GM18909 (cell line): ENCODE results near the gene HMHB1.
"Not testable (repeated sequence)": the region's sequence is repeated elsewhere in the genome, so short reads cannot be mapped to it uniquely, and the experiment has no call there.

ENCODE experiments used
- ATAC-seq: cut with Tn5 transposase; IDR thresholded peaks from one replicate; pipeline ENCODE4 v1.9.1; 2021; ENCODE audit warnings: mild to moderate bottlenecking; ENCODE audit not compliant: unreplicated experiment, poor library complexity

The HMHB1 gene

DNA sequence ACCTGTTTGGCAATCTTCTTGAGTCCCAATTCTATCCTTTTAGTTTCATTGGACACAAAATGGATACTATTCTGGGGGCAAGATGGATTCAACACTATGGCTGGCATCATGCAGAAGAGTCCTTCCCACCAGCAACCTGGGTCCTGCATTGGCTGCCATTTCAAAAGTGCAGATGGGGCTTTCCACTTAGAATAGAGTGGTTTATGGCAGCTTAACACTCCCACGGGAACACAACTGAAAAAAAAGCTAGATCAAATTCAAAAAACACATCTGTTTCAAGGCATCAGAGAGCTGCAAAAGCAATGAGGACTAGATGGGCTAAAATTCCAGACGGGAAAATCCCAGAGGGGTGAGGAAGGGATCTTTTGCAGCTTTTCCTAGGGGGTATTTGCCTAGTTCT, 11.2 kb upstream of the HMHB1 start:
- no peak for ATAC-seq

DNA sequence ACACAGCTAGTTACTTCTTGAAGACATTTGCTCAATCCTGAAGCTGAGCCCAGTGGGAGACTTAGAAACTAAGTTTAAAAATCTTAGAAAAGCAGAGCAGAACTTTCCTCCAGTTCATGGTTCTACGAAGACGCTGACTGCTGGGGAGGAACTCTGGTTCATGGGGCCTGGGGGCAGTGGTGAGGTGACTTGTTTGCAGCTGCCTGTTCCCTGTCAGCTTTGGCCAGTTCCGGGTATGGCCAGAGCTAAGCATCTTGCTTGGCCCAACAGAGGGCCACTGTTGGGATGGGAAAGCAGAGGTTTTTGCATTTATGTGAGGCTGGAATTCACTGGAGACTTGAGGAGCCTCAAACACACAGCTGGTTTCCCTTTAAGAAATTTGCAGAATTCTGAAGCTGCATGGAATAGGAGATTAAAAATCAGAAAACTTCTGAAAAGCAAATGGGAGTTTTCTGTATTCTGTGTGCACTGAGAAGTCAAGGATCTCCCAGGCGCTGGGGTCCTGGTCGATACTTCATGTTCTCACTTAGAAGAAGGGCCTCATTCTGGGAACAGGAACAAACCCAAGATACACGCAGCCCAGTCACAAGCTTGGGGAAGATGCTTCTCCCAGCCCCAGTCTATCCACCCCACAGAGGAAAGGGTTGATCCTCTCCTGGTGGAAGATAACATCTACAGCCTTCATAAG, 10.6 kb upstream of the HMHB1 start:
- peak; percentile 50 for ATAC-seq

DNA sequence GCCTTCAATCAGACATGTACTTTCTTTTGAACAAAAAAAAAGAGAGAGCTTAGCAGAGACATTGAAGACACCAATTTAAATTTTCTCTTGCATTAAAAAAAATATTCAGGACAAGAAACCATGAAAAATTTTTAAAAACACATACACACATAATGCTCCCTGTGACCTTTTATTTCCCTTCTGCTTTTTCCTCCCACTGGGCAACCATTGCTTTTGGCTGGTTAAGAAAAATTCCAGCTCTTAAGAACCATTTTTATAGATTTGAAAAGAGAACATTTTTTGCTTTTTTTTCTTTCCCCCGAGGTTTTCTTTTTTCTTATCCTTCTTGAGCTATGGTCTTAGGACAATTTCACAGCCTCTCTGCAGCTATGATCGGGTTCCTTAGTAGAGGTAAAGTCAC, 6.1 kb upstream of the HMHB1 start:
- no peak for ATAC-seq

GRCh38 chr5:143806579-143806978, 5.4 kb upstream of the HMHB1 start:
- peak; percentile 51 for ATAC-seq

DNA sequence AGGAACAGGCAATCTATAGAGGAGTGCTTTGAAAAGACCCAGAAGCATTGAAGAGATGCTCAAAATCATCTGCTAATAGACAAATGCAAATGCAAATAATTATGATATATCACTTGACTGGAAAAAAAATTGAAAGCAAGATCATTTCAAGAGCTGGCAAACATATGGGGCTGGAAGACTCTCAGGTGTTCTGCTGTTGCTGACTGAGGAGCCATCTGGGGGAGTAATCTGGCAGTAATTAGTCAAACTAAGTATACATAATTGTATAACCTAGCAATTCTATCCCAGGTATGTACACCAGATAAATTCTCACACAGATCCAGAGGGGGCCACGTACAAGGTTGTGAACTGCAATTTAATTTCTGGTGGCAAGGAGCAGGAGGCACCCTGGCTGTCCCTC, 4.6 kb upstream of the HMHB1 start:
- ATAC-seq = no peak

DNA sequence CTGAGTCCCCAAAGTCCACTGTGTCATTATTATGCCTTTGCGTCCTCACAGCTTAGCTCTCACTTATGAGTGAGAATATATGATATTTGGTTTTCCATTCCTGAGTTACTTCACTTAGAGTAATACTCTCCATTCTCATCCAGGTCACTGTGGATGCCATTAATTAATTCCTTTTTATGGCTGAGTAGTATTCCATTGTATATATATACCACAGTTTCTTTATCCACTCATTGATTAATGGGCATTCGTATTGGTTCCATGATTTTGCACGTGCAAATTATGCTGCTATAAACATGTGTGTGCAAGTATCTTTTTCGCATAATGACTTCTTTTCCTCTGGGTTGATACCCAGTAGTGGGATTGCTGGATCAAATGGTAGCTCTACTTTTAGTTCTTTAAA, 4.4 kb downstream of the HMHB1 start:
- ATAC-seq = not testable (repeated sequence)

DNA sequence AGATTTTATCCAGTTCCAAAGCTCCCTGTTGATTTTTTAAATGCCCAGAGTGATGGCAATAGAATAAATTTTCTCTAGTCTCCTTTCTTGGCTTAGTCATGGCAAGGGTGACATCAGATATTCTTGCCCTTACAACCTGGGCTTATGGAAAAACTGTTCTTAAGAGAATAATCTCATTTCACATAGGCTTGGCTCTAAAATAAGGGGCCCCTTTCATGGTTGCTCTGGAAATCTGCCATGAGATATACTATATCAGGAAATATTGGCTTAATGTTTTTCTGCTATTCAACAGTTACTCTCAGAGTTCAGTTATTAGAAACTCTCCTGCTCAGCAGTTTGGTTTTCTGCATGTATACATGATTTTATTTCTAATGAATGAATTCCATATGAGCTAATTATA, 7.8 kb downstream of the HMHB1 start:
- ATAC-seq = no peak

DNA sequence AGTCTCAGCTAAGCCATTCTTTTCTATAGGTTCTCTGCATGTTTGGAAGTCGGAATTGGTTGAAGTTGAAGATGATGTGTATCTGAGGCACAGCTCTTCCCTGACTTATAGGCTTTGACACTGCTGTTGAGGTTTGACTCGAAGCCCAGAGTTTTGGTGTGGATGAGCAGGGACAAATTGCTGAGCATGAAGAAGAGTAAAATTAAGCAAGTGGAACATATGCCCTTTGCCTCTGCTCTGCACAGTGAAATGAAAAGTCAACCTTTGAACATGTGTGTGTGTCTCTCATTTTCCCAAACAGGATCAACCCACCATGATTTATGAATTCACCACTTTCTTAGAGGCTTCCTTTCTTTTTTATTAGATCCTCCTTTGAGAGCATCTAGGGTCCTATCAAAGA, 8.5 kb downstream of the HMHB1 start:
- no peak for ATAC-seq

GRCh38 chr5:143824851-143825720, 13.1 kb downstream of the HMHB1 start:
- peak; percentile 73 for ATAC-seq

GRCh38 chr5:143826951-143827444, 15.0 kb downstream of the HMHB1 start:
- peak; percentile 86 for ATAC-seq

DNA sequence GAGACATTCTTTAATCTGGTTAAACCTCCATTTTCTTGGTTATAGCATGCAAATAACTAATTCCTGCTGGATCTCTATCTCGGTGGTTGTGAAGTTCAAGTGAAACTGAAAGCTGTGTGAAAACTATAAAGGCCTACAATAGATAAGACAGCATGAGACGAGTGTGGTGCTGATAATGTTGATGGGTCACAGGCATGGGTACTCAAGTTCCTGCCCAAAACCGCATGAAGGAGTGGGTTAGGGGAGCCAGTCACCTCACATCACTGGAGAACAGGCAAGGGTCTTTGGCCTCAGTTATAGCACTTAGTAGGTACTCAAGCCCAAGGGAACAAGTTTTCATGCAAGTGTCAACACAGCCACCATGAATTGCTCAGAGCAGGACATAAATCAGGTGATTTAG, 16.7 kb downstream of the HMHB1 start:
- peak; percentile 45 for ATAC-seq

GRCh38 chr5:143833177-143833576, 21.2 kb downstream of the HMHB1 start:
- no peak for ATAC-seq

GRCh38 chr5:143835251-143835650, 23.3 kb downstream of the HMHB1 start:
- ATAC-seq = no peak

DNA sequence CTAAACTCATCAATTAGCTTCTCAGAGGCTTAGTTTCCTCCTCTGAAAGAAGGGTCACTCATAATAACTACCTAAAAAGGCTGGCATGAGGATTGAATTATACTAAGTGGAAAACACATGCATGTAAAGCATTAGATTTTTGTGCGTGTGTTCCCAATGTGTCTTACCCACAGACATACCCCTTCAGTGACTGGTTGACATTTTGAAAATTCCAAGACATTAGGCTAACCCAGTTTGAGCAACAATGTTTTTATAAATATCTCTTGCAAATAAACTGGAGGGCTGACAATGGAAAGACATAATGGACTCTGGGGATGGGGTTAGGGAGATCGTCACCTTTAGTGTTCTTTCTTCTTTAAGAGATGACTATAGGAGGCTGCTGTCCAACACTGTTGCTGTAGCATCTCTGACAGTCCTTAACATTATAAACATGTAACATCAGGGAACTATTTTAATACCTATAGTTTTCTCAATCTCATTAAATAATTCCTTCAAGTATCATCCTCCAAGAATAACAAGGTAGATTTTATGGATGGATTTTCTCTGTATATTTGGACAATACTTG, 24.3 kb downstream of the HMHB1 start:
- ATAC-seq = no peak

- ATAC-seq = no peak
Measured at GRCh38 chr5:143837306-143837848, 25.4 kb downstream of the HMHB1 start.

- ATAC-seq = no peak
Measured at GRCh38 chr5:143841446-143841845, 29.5 kb downstream of the HMHB1 start.

DNA sequence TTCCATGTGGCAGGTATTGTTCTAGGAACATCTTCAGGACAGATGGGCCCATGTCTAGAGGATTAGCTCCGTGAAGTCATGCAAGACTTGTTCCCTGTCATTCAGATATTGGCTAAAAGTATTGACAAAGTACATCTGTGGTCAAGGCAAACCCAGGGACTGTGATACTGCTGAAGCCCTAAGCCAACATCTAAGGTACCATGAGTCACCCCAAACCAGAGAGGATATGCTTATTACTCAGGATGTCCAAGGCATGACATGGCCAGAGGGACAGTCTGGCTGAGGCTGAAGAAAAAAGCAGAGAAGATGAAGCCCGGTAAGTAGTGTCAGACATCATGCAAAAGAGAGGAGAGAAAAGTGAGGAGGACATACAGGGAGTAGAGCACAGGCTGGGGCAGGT, 31.0 kb downstream of the HMHB1 start:
- ATAC-seq = no peak

DNA sequence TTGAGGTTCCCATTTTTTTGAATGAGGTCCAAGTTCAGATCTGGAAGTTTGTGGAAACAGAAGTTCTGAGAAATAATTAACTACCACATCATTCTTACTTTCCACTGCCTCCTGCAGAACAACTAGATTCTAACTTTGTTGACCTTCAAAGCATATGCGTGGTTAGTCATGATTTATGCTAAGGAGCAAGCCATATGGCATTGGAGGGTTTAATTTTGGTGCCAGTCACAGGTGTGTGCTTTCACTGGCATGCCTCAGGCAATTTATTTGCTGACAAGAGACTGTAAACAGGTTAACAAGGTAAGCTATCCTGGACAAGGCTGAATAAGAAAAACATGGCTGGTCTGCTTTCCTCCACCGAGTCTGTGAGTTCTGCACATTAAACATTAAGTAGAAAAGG, 31.5 kb downstream of the HMHB1 start:
- ATAC-seq = no peak

- peak; percentile 77 for ATAC-seq
Measured at GRCh38 chr5:143850050-143850683, 38.2 kb downstream of the HMHB1 start.

- no peak for ATAC-seq
Measured at GRCh38 chr5:143851383-143851782, 39.4 kb downstream of the HMHB1 start.
